HG02678 (cell line): ENCODE data around the gene MKNK2.

Experiments used
- ATAC-seq: cut with Tn5 transposase; IDR thresholded peaks from one replicate; pipeline ENCODE4 v1.9.1; 2021; ENCODE audit warnings: mild to moderate bottlenecking, moderate library complexity; ENCODE audit not compliant: unreplicated experiment

The MKNK2 gene

GRCh38 chr19:2058570-2059421, 7.8 kb upstream of the MKNK2 start:
- ATAC-seq: no peak

GRCh38 chr19:2057484-2058469, 6.7 kb upstream of the MKNK2 start:
- no peak for ATAC-seq

GRCh38 chr19:2056837-2057192, 5.8 kb upstream of the MKNK2 start:
- no peak for ATAC-seq

- ATAC-seq: no peak
Observed at GRCh38 chr19:2055931-2056836, 5.1 kb upstream of the MKNK2 start.

GRCh38 chr19:2054763-2055162, 3.7 kb upstream of the MKNK2 start:
- no peak for ATAC-seq

GRCh38 chr19:2053601-2054389, 2.8 kb upstream of the MKNK2 start:
- ATAC-seq: no peak

GRCh38 chr19:2051773-2052704, 995 bp upstream of the MKNK2 start:
- ATAC-seq: no peak

- ATAC-seq: peak; percentile 6
Observed at GRCh38 chr19:2050349-2050990, 574 bp downstream of the MKNK2 start.

GRCh38 chr19:2049741-2050348, 1.2 kb downstream of the MKNK2 start:
- ATAC-seq: peak; percentile 13

- no peak for ATAC-seq
Observed at GRCh38 chr19:2048959-2049740, 1.9 kb downstream of the MKNK2 start.

GRCh38 chr19:2048104-2048958, 2.7 kb downstream of the MKNK2 start:
- no peak for ATAC-seq

GRCh38 chr19:2047449-2048103, 3.5 kb downstream of the MKNK2 start:
- no peak for ATAC-seq

- no peak for ATAC-seq
Observed at GRCh38 chr19:2047076-2047448, 4.0 kb downstream of the MKNK2 start.

- no peak for ATAC-seq
Observed at GRCh38 chr19:2046046-2046907, 4.8 kb downstream of the MKNK2 start.

GRCh38 chr19:2045501-2046045, 5.5 kb downstream of the MKNK2 start:
- no peak for ATAC-seq
